HFF-Myc (cell line): ENCODE results near the gene ASMTL.
"Not testable (repeated sequence)": the region's sequence is repeated elsewhere in the genome, so short reads cannot be mapped to it uniquely, and the experiment has no call there.

Source experiments
- DNase-seq: peaks from one replicate; pipeline ENCODE4 v3.0.0-alpha.2; 2011; ENCODE audit warnings: low read depth; ENCODE audit errors: extremely low read depth
- H3K4me3 ChIP-seq: replicated peaks from 2 replicates; pipeline ENCODE4 v1.5.1; 2011; ENCODE audit warnings: low read depth, mild to moderate bottlenecking, control low read depth, low read length
- TF ChIP-seq, protein P1 (sequence below): IDR thresholded peaks from 2 replicates; pipeline ENCODE4 v1.5.1; 2012; ENCODE audit warnings: mild to moderate bottlenecking, low read depth, low read length, control low read depth; ENCODE audit errors: missing control alignments

Gene ASMTL

DNA sequence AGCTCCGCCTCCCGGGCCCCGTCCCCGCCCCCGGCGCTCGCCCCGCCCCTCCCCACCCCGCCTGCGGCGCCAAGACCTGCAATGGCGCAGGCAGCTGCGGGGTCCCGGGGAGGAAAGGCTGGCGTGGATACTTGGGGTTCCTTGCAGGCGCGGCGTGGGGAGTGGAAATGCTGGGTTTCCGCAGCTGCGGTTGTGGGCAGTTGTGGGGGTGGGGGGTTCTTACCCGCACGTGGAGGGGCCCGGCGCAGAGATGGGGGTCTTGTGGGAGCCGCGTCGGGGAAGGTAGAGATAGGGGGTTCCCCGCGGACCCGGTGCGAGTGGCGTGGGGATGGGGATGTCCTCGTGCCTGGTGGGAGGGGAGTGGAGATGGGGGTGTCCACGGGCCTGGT, 680 bp upstream of the ASMTL start:
- DNase-seq = no peak
- H3K4me3 ChIP-seq = peak overlapping the region; percentile 48
- TF ChIP-seq, protein P1, sequence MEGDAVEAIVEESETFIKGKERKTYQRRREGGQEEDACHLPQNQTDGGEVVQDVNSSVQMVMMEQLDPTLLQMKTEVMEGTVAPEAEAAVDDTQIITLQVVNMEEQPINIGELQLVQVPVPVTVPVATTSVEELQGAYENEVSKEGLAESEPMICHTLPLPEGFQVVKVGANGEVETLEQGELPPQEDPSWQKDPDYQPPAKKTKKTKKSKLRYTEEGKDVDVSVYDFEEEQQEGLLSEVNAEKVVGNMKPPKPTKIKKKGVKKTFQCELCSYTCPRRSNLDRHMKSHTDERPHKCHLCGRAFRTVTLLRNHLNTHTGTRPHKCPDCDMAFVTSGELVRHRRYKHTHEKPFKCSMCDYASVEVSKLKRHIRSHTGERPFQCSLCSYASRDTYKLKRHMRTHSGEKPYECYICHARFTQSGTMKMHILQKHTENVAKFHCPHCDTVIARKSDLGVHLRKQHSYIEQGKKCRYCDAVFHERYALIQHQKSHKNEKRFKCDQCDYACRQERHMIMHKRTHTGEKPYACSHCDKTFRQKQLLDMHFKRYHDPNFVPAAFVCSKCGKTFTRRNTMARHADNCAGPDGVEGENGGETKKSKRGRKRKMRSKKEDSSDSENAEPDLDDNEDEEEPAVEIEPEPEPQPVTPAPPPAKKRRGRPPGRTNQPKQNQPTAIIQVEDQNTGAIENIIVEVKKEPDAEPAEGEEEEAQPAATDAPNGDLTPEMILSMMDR = no peak

- DNase-seq = no peak
- TF ChIP-seq, protein P1 = no peak
These were observed 821 bp downstream of the ASMTL start for GRCh38 chrX:1451661-1452515.

GRCh38 chrX:1451251-1451660, 1.5 kb downstream of the ASMTL start:
- TF ChIP-seq, protein P1 = no peak

More at GRCh38 chrX:1451661-1452515, 821 bp downstream of the ASMTL start:
- H3K4me3 ChIP-seq = peak overlapping the region; percentile 69

DNA sequence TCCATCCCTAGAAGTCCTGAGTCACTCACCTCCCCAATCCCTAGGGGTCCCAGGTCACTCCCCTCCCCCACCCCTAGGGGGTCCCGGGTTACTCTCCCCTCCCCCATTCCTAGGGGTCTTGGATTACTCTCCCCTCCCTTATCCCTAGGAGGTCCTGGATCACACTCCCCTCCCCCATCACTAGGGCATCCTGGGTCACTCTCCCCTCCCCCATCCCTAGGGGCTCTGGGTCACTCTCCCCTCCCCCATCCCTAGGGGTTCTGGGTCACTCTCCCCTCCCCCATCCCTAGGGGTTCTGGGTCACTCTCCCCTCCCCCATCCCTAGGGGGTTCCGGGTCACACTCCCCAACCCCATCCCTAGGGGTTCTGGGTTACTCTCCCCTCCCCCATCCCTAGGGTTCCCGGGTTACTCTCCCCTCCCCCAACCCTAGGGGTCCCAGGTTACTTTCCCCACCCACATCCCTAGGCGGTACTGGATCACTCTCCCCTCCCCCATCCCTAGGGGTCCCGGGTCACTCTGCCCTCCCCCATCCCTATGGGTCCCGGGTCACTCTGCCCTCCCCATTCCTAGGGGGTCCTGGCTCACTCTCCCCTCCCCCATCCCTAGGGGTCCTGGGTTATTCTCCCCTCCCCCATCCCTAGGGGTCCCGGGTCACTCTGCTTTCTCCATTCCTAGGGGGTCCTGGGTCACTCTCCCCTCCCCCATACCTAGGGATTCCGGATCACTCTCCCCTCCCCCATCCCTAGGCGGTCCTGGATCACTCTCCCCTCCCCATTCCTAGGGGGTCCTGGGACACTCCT, 2.1 kb downstream of the ASMTL start:
- DNase-seq = no peak
- TF ChIP-seq, protein P1 = no peak
- H3K4me3 ChIP-seq = no peak overlapping the region; the same call in 1 of the 2 replicates

More at GRCh38 chrX:1451251-1451660, 1.5 kb downstream of the ASMTL start:
- peak overlapping the region; percentile 69 for H3K4me3 ChIP-seq
- no peak for DNase-seq

DNA sequence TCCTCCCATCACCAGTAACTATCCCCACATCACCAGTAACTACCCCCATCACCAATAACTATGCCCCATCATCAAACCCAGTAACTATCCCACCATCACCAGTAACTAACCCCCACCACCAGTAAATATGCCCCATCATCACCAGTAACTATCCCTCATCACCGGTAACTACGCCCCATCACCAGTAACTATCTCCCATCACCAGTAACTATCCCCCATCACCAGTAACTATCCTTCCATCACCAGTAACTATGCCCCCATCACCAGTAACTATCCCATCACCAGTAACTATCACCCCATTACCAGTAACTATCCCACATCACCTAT, 2.9 kb downstream of the ASMTL start:
- no peak for DNase-seq
- TF ChIP-seq, protein P1 = no peak
- H3K4me3 ChIP-seq = no peak overlapping the region

DNA sequence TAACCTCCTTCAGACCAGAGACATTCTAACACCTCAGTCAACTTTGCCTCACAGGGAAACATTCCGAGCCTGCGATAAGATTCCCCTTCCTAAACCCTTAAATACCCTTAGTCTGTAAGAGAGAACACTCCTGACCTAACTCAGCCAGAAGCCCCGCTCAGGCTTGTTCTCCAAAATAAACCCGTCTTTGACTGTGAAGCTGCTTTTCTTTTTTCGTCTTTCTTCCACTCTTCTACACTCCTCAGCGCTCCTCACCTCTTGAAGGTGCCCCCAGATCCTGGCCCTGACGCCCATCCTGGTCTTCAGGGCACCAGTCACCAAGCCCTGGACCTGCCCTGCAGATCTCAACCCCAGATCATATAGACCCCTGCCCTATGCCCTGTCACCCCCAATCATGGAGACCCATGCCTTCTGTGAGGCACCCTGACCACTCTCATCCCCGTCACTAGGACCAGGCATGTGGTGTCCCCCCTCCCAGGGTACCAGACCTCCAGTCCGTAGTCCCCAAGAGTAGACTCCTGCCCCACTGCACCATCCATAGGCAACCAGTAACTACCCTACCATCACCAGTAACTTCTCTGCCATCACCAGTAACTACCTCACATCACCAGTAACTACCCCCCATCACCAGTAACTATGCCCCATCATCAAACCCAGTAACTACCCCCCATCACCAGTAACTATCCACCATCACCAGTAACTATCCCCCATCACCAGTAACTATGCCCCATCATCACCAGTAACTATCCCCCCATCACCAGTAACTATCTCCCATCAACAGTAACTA, 3.5 kb downstream of the ASMTL start:
- TF ChIP-seq, protein P1 = no peak
- no peak for DNase-seq
- H3K4me3 ChIP-seq = no peak overlapping the region

GRCh38 chrX:1448573-1449001, 4.1 kb downstream of the ASMTL start:
- DNase-seq, H3K4me3 ChIP-seq: not testable (repeated sequence)

- H3K4me3 ChIP-seq, DNase-seq: not testable (repeated sequence)
These were observed 4.6 kb downstream of the ASMTL start for GRCh38 chrX:1447969-1448572.

DNA sequence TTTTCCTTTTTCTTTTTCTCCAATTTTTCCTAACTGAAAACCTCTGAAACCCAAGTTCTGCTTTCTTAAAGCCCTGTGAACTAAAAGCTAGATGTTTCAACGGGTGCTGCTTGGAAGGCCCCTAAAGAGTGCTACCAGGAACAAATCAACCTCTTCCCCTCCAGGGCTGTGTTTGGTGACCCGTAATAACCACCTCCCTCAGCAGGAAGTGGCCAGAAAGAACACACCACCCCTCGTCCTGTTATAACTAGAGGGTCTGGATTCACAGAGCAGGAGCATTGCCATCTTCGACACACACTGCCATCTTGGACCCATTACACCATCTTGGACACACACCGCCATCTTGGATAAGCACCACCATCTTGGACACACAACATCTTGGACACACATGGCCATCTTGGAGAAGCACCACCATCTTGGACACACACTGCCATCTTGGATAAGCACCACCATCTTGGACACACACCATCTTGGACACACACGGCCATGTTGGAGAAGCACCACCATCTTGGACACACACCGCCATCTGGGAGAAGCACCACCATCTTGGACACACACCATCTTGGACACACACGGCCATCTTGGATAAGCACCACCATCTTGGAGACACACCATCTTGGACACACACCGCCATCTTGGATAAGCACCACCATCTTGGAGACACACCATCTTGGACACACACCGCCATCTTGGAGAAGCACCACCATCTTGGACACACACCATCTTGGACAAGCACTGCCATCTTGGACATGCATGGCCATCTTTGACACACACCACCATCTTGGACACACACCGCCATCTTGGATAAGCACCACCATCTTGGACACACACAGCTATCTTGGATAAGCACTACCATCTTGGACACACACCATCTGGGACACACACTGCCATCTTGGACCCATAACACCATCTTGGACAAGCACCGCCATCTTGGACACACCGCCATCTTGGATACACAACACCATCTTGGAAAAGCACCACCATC, 5.4 kb downstream of the ASMTL start:
- DNase-seq, H3K4me3 ChIP-seq: not testable (repeated sequence)
